GM19395 (cell line): ENCODE data around the gene TKFC.
A peak's percentile ranks its signal among the peaks of the same experiment; 100 is the strongest.

Experiments used
- ATAC-seq: cut with Tn5 transposase; IDR thresholded peaks from one replicate; pipeline ENCODE4 v1.9.1; 2021; ENCODE audit warnings: mild to moderate bottlenecking, moderate library complexity; ENCODE audit not compliant: unreplicated experiment

The TKFC gene

GRCh38 chr11:61310749-61311148 is 22.3 kb upstream of the TKFC start:
- no peak for ATAC-seq

GRCh38 chr11:61315260-61315659 is 17.8 kb upstream of the TKFC start:
- no peak for ATAC-seq

- no peak for ATAC-seq
These were observed 7.2 kb upstream of the TKFC start for GRCh38 chr11:61325649-61326414.

- ATAC-seq, result no peak
These were observed 5.4 kb upstream of the TKFC start for GRCh38 chr11:61327669-61328071.

- no peak for ATAC-seq
These were observed 4.7 kb upstream of the TKFC start for GRCh38 chr11:61328351-61328750.

- no peak for ATAC-seq
These were observed 3.2 kb upstream of the TKFC start for GRCh38 chr11:61329871-61330270.

- no peak for ATAC-seq
These were observed 1.4 kb upstream of the TKFC start for GRCh38 chr11:61331651-61332050.

GRCh38 chr11:61332281-61332796 is 689 bp upstream of the TKFC start:
- ATAC-seq, result no peak

GRCh38 chr11:61333550-61334433 is 764 bp downstream of the TKFC start:
- peak; percentile 24 for ATAC-seq

- no peak for ATAC-seq
These were observed 1.7 kb downstream of the TKFC start for GRCh38 chr11:61334434-61335354.

- ATAC-seq, result no peak
These were observed 2.3 kb downstream of the TKFC start for GRCh38 chr11:61335355-61335710.

- ATAC-seq, result peak; percentile 52
These were observed 3.3 kb downstream of the TKFC start for GRCh38 chr11:61336171-61336935.

- no peak for ATAC-seq
These were observed 4.9 kb downstream of the TKFC start for GRCh38 chr11:61337706-61338470.

- ATAC-seq, result no peak
These were observed 5.9 kb downstream of the TKFC start for GRCh38 chr11:61338783-61339489.

GRCh38 chr11:61339490-61339878 is 6.5 kb downstream of the TKFC start:
- ATAC-seq, result no peak

GRCh38 chr11:61340979-61341378 is 8.0 kb downstream of the TKFC start:
- no peak for ATAC-seq

- no peak for ATAC-seq
These were observed 8.7 kb downstream of the TKFC start for GRCh38 chr11:61341706-61342105.

GRCh38 chr11:61342207-61342803 is 9.3 kb downstream of the TKFC start:
- no peak for ATAC-seq
